ENCODE results near the gene SF3A1.
A peak's percentile ranks its signal among the peaks of the same experiment; 100 is the strongest.

DNA sequence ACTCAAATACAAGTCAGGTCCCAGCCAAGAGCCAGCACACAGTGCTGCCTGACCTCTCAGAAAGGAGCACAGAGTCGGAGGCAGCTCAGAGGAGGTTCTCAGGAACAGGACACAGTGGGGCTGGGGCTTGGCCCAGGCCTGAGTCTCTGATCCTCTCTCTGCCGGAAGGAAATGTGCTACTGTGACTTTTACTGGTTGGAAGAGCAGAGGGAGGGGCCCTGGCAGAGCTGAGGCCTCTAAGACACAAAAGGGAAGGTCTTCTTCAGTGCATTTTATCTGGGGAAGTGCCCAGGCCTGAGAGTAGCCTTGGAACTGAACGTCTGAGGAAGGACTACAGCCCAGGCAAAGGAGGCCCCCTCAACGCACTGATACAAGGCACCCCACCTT, 51.2 kb downstream of the SF3A1 start:
- peak; percentile 42 to 44 for TF ChIP-seq POLR2A (IDR thresholded peaks at IDR 0.05)
- TF ChIP-seq, protein P1, sequence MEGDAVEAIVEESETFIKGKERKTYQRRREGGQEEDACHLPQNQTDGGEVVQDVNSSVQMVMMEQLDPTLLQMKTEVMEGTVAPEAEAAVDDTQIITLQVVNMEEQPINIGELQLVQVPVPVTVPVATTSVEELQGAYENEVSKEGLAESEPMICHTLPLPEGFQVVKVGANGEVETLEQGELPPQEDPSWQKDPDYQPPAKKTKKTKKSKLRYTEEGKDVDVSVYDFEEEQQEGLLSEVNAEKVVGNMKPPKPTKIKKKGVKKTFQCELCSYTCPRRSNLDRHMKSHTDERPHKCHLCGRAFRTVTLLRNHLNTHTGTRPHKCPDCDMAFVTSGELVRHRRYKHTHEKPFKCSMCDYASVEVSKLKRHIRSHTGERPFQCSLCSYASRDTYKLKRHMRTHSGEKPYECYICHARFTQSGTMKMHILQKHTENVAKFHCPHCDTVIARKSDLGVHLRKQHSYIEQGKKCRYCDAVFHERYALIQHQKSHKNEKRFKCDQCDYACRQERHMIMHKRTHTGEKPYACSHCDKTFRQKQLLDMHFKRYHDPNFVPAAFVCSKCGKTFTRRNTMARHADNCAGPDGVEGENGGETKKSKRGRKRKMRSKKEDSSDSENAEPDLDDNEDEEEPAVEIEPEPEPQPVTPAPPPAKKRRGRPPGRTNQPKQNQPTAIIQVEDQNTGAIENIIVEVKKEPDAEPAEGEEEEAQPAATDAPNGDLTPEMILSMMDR (IDR thresholded peaks at IDR 0.05), result no peak

All from Peyer's patch (tissue), 4 donors.